Measurements from ENCODE around the gene LIN7A.

DNA sequence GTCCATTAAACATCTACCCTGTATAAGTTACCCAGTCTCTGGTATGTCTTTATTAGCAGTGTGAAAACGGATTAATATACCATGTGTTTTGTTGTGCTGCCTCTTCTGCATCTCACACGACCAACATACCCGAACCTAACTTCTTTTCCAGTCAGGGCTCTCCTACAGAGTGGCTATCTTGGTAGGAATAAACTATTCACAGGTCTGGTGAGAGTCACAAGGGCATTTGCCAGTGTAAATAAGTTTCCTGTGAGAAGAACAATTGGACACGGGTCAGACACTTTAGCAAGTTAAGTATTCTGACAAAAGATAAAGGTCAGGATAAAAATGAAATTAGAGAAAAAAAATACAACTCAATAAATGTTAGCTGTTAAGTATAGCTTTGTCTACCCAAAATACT is 160.1 kb downstream of the LIN7A start:
- TF ChIP-seq CTCF (IDR thresholded peaks at IDR 0.05) (no peak), ZFX (IDR thresholded peaks at IDR 0.05; ENCODE audit: borderline replicate concordance) (no peak)
